Measurements from ENCODE around the gene CWC27. TPM values are rescaled to one million over a fixed set of nuclear protein-coding genes. Genes with fewer than 3 reads are reported as not detected.

Gene CWC27
- total RNA-seq, 1 donor from 2014 or later, result 56.6 TPM

- Histone ChIP-seq H3K27ac (no peak overlapping the region), H4K20me1 (ENCODE audit: low read depth) (no peaks in the 10 kb centered on the region), H3K36me3 (no peaks in the 10 kb centered on the region), H3K4me2 (no peak overlapping the region), H3K79me2 (ENCODE audit: low read depth) (no peaks in the 10 kb centered on the region), H3K4me1 (no peaks in the 10 kb centered on the region), H2AFZ (replicated peaks) (no peak overlapping the region), H3K27me3 (no peaks in the 10 kb centered on the region), H3K9ac (no peak overlapping the region), H3K4me3 (no peak overlapping the region), H3K9me3 (ENCODE audit: low read depth) (no peaks in the 10 kb centered on the region), H3F3A (ENCODE audit: low read depth) (no peaks in the 10 kb centered on the region)
- no peak for DNase-seq (ENCODE audit: low spot score)
- no peak for TF ChIP-seq EZH2phosphoT487 (IDR thresholded peaks at IDR 0.05)
- no peak for TF ChIP-seq CTCF (IDR thresholded peaks at IDR 0.05)
- TF ChIP-seq EZH2 (IDR thresholded peaks at IDR 0.05), result no peak
- Mint-ChIP-seq H3K4me1 (no peaks in the 10 kb centered on the region), H3K27ac (no peak overlapping the region), H3K4me3 (no peak overlapping the region), H3K27me3 (ENCODE audit: insufficient read depth, low read depth) (no peaks in the 10 kb centered on the region), H3K9me3 (no peaks in the 10 kb centered on the region), H3K36me3 (peaks cover 5% of the 10 kb centered on the region)
Measured at GRCh38 chr5:64796301-64796700, 27.6 kb downstream of the CWC27 start.

- Histone ChIP-seq H3F3A (ENCODE audit: low read depth) (no peaks in the 10 kb centered on the region), H2AFZ (replicated peaks) (no peak overlapping the region), H3K27ac (no peak overlapping the region), H3K4me1 (no peaks in the 10 kb centered on the region), H3K27me3 (no peaks in the 10 kb centered on the region), H3K4me3 (no peak overlapping the region), H3K9me3 (ENCODE audit: low read depth) (no peaks in the 10 kb centered on the region), H3K79me2 (ENCODE audit: low read depth) (no peaks in the 10 kb centered on the region), H4K20me1 (ENCODE audit: low read depth) (no peaks in the 10 kb centered on the region), H3K4me2 (no peak overlapping the region), H3K9ac (no peak overlapping the region), H3K36me3 (peaks cover 4% of the 10 kb centered on the region)
- peaks cover 5% of the 10 kb centered on the region for H3K36me3 Mint-ChIP-seq
- TF ChIP-seq EZH2 (IDR thresholded peaks at IDR 0.05) (no peak), EZH2phosphoT487 (IDR thresholded peaks at IDR 0.05) (no peak), CTCF (IDR thresholded peaks at IDR 0.05) (no peak)
- H3K9me3 Mint-ChIP-seq, result no peaks in the 10 kb centered on the region
- H3K27ac Mint-ChIP-seq, result no peak overlapping the region
- H3K27me3 Mint-ChIP-seq (ENCODE audit: insufficient read depth, low read depth), result no peaks in the 10 kb centered on the region
- H3K4me3 Mint-ChIP-seq, result no peak overlapping the region
- DNase-seq (ENCODE audit: low spot score), result no peak
- no peaks in the 10 kb centered on the region for H3K4me1 Mint-ChIP-seq
Measured at GRCh38 chr5:64800926-64801325, 32.2 kb downstream of the CWC27 start.

GRCh38 chr5:64806537-64806936 lies 37.8 kb downstream of the CWC27 start:
- Mint-ChIP-seq H3K36me3 (peaks cover 2% of the 10 kb centered on the region), H3K27me3 (ENCODE audit: insufficient read depth, low read depth) (no peaks in the 10 kb centered on the region), H3K9me3 (no peaks in the 10 kb centered on the region), H3K27ac (no peak overlapping the region), H3K4me1 (no peaks in the 10 kb centered on the region), H3K4me3 (no peak overlapping the region)
- Histone ChIP-seq H4K20me1 (ENCODE audit: low read depth) (no peaks in the 10 kb centered on the region), H3K4me3 (no peak overlapping the region), H3K27ac (no peak overlapping the region), H3K79me2 (ENCODE audit: low read depth) (no peaks in the 10 kb centered on the region), H3K9me3 (ENCODE audit: low read depth) (no peaks in the 10 kb centered on the region), H3K27me3 (no peaks in the 10 kb centered on the region), H3K4me1 (no peaks in the 10 kb centered on the region), H3F3A (ENCODE audit: low read depth) (no peaks in the 10 kb centered on the region), H2AFZ (replicated peaks) (no peak overlapping the region), H3K4me2 (no peak overlapping the region), H3K9ac (no peak overlapping the region), H3K36me3 (peaks cover 4% of the 10 kb centered on the region)
- no peak for DNase-seq (ENCODE audit: low spot score)
- TF ChIP-seq EZH2 (IDR thresholded peaks at IDR 0.05) (no peak), CTCF (IDR thresholded peaks at IDR 0.05) (no peak), EZH2phosphoT487 (IDR thresholded peaks at IDR 0.05) (no peak)
